Mesenchymal stem cell (in vitro differentiated cells and primary cell): ENCODE results near the gene ARFIP1.

ENCODE experiments used
- DNase-seq: peaks from one replicate; pipeline ENCODE4 v3.0.0-alpha.2; 2013
- H2AFZ ChIP-seq: one replicate; pipeline ENCODE4 v1.6.1; 2013; ENCODE audit warnings: low read depth, mild to moderate bottlenecking, control low read depth, inconsistent platforms, low read length, moderate library complexity
- H2AK5ac ChIP-seq: 2 replicates; pipeline ENCODE4 v1.6.1; 2013; ENCODE audit warnings: low read length, moderate library complexity, mild to moderate bottlenecking, inconsistent platforms; ENCODE audit not compliant: severe bottlenecking
- H2BK120ac ChIP-seq: one replicate; pipeline ENCODE4 v1.6.1; 2013; ENCODE audit warnings: low read depth, mild to moderate bottlenecking, inconsistent platforms, low read length, moderate library complexity
- H2BK12ac ChIP-seq, 2 experiments: one replicate each; pipeline ENCODE4 v1.6.1; 2013; ENCODE audit warnings: inconsistent platforms in 2 of 2, low read length in 2 of 2, mild to moderate bottlenecking in 2 of 2, moderate library complexity in 2 of 2, control low read depth in 1 of 2
- H2BK15ac ChIP-seq: one replicate; pipeline ENCODE4 v1.6.1; 2013; ENCODE audit warnings: mild to moderate bottlenecking, low read depth, inconsistent platforms; ENCODE audit not compliant: poor library complexity, severe bottlenecking
- H2BK5ac ChIP-seq: 2 replicates; pipeline ENCODE4 v1.6.1; 2013; ENCODE audit warnings: low read depth, mild to moderate bottlenecking, low read length, control low read depth, inconsistent platforms; ENCODE audit not compliant: poor library complexity, severe bottlenecking
- H3K14ac ChIP-seq, 2 experiments: one replicate each; pipeline ENCODE4 v1.6.1; 2013; ENCODE audit warnings: inconsistent platforms in 2 of 2, low read length in 2 of 2, control low read depth in 1 of 2, mild to moderate bottlenecking in 1 of 2, moderate library complexity in 1 of 2
- H3K18ac ChIP-seq, 2 experiments: one replicate each; pipeline ENCODE4 v1.6.1; 2013; ENCODE audit warnings: inconsistent platforms in 2 of 2, low read length in 2 of 2, control low read depth in 1 of 2, low read depth in 1 of 2, mild to moderate bottlenecking in 1 of 2
- H3K23ac ChIP-seq, 2 experiments: one replicate each; pipeline ENCODE4 v1.6.1; 2013; ENCODE audit warnings: inconsistent platforms in 2 of 2, low read length in 2 of 2, mild to moderate bottlenecking in 2 of 2, moderate library complexity in 2 of 2, control low read depth in 1 of 2
- H3K27ac ChIP-seq: 2 replicates; pipeline ENCODE4 v1.5.1; 2013; ENCODE audit warnings: mild to moderate bottlenecking, moderate library complexity, low read length, control low read depth, inconsistent platforms; ENCODE audit not compliant: poor library complexity, severe bottlenecking
- H3K27me3 ChIP-seq, 2 experiments: 2 replicates each; pipeline versions ENCODE4 v1.6.1 to v1.7.0; 2013; ENCODE audit warnings: low read length in 2 of 2, mild to moderate bottlenecking in 2 of 2, moderate library complexity in 2 of 2, control low read depth in 1 of 2, inconsistent platforms in 1 of 2; ENCODE audit not compliant: control insufficient read depth in 1 of 2, insufficient read depth in 1 of 2
- H3K36me3 ChIP-seq, 2 experiments: 2 replicates each; pipeline versions ENCODE4 v1.6.1 to v1.7.0; 2013; ENCODE audit warnings: low read length in 2 of 2, control low read depth in 1 of 2, inconsistent platforms in 1 of 2, low read depth in 1 of 2, mild to moderate bottlenecking in 1 of 2; ENCODE audit not compliant: insufficient read depth in 2 of 2, control insufficient read depth in 1 of 2
- H3K4ac ChIP-seq, 2 experiments: one replicate each; pipeline ENCODE4 v1.6.1; 2013; ENCODE audit warnings: inconsistent platforms in 2 of 2, low read length in 2 of 2, mild to moderate bottlenecking in 2 of 2, moderate library complexity in 2 of 2, control low read depth in 1 of 2, low read depth in 1 of 2
- H3K4me1 ChIP-seq: 2 replicates; pipeline ENCODE4 v1.6.1; 2013; ENCODE audit warnings: low read depth, low read length, control low read depth; ENCODE audit not compliant: control insufficient read depth, insufficient read depth
- H3K4me2 ChIP-seq: 2 replicates; pipeline ENCODE4 v1.6.1; 2013; ENCODE audit warnings: low read length, mild to moderate bottlenecking, inconsistent platforms; ENCODE audit not compliant: poor library complexity, severe bottlenecking
- H3K4me3 ChIP-seq, 2 experiments: 2 replicates each; pipeline versions ENCODE4 v1.5.1 to v1.7.0; 2013; ENCODE audit warnings: low read length in 2 of 2, mild to moderate bottlenecking in 2 of 2, control low read depth in 1 of 2, low read depth in 1 of 2; ENCODE audit not compliant: insufficient read depth in 1 of 2
- H3K79me1 ChIP-seq: replicated peaks from 2 replicates; pipeline ENCODE4 v1.6.1; 2013; ENCODE audit warnings: mild to moderate bottlenecking, control low read depth, low read length, inconsistent platforms; ENCODE audit not compliant: poor library complexity, severe bottlenecking
- H3K9ac ChIP-seq: 2 replicates; pipeline ENCODE4 v1.7.0; 2013; ENCODE audit warnings: mild to moderate bottlenecking, low read length, moderate library complexity
- H3K9me3 ChIP-seq: 2 replicates; pipeline ENCODE4 v1.7.0; 2013; ENCODE audit warnings: mild to moderate bottlenecking, low read length; ENCODE audit not compliant: control insufficient read depth
- H4K8ac ChIP-seq: one replicate; pipeline ENCODE4 v1.6.1; 2013; ENCODE audit warnings: inconsistent platforms, mild to moderate bottlenecking, low read length, moderate library complexity
- H4K91ac ChIP-seq: one replicate; pipeline ENCODE4 v1.6.1; 2013; ENCODE audit warnings: mild to moderate bottlenecking, low read length, inconsistent platforms
- WGBS: methylation state at CpG from one replicate; pipeline ENCODE4 v1.1.7; 2013; ENCODE audit warnings: mixed read lengths; 5-methylcytosine and 5-hydroxymethylcytosine counted together

ARFIP1 gene

DNA sequence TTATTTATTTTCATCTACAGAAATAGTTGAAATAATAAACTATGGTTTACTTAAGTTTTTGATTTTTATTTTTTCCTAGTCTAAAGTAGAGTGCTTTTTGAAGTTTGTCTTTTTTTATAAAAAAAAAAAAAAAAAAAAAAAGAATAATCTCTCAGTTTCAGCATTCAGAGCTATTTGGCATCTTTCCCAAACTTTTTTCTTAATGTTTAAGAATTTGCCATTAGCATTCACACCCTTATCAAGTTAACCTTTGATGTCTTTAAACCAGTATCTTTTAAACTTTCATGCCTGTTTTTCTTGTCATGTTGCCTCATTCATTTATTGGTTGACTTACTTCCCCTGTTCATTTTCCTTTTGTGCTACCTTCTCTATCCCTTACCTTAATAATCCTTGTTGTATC is 95.5 kb downstream of the ARFIP1 start:
- Histone ChIP-seq H3K4me3 (no peak overlapping the region), H2BK120ac (no peak overlapping the region), H3K4me1 (no peaks in the 10 kb centered on the region), H2BK5ac (no peak overlapping the region), H2AK5ac (no peak overlapping the region), H3K9ac (no peak overlapping the region), H3K79me1 (peaks cover 11% of the 10 kb centered on the region), H3K23ac (no peak overlapping the region), H3K18ac (no peak overlapping the region), H4K91ac (no peak overlapping the region), H4K8ac (no peak overlapping the region), H2AFZ (no peak overlapping the region), H3K27ac (no peak overlapping the region), H3K4ac (no peak overlapping the region), H3K36me3 (peaks cover 11 to 50% of the 10 kb centered on the region in 2 experiments), H3K4me2 (no peak overlapping the region), H3K27me3 (no peaks in the 10 kb centered on the region), H2BK12ac (no peak overlapping the region), H3K9me3 (no peaks in the 10 kb centered on the region), H2BK15ac (no peak overlapping the region), H3K14ac (no peak overlapping the region)
- no peak for DNase-seq

GRCh38 chr4:152877868-152878267 is 98.1 kb downstream of the ARFIP1 start:
- no peak overlapping the region for H2BK5ac ChIP-seq
- H3K4me2 ChIP-seq: no peak overlapping the region
- H3K27ac ChIP-seq: no peak overlapping the region
- no peaks in the 10 kb centered on the region for H3K4me1 ChIP-seq
- H2AFZ ChIP-seq: no peak overlapping the region
- 100% methylated on average over 1 of the region's 1 CpG for WGBS
- H4K8ac ChIP-seq: no peak overlapping the region
- no peak for DNase-seq
- no peak overlapping the region for H4K91ac ChIP-seq
- H3K14ac ChIP-seq: no peak overlapping the region
- H2BK120ac ChIP-seq: no peak overlapping the region
- no peak overlapping the region for H3K4ac ChIP-seq
- no peaks in the 10 kb centered on the region for H3K9me3 ChIP-seq
- no peak overlapping the region for H3K23ac ChIP-seq
- no peak overlapping the region for H3K9ac ChIP-seq
- H2BK15ac ChIP-seq: no peak overlapping the region
- no peak overlapping the region for H3K4me3 ChIP-seq
- H2AK5ac ChIP-seq: no peak overlapping the region
- H3K18ac ChIP-seq: no peak overlapping the region
- H3K27me3 ChIP-seq: no peaks in the 10 kb centered on the region
- H2BK12ac ChIP-seq: no peak overlapping the region
- H3K36me3 ChIP-seq: peaks cover 11 to 47% of the 10 kb centered on the region in 2 experiments
- H3K79me1 ChIP-seq: peaks cover 9% of the 10 kb centered on the region

DNA sequence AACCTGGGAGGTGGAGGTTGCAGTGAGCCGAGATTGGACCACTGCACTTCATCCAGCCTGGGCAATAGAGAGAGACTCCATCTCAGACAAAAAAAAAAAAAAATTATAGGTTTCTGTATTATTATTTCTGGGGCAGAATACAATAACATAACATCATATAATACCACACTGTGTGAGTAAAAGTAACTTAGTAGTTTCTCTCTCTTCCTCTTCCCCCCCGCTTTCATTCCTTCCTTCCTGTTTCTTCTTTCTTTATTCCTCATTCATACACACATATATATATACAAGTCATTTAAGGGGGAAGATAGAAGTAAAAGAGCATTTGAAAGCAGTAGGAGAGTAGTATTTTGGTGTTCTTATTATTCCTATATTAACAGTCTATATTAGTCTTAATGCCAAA is 100.5 kb downstream of the ARFIP1 start:
- H3K4me2 ChIP-seq: no peak overlapping the region
- no peak overlapping the region for H2BK5ac ChIP-seq
- H3K79me1 ChIP-seq: peaks cover 7% of the 10 kb centered on the region
- no peaks in the 10 kb centered on the region for H3K4me1 ChIP-seq
- no peak overlapping the region for H2BK15ac ChIP-seq
- H3K14ac ChIP-seq: no peak overlapping the region
- no peak overlapping the region for H2BK120ac ChIP-seq
- H3K18ac ChIP-seq: no peak overlapping the region
- H3K4me3 ChIP-seq: no peak overlapping the region
- no peak overlapping the region for H3K27ac ChIP-seq
- WGBS: no CpG with 5 or more reads among the region's 2 CpGs
- H3K9ac ChIP-seq: no peak overlapping the region
- H4K91ac ChIP-seq: no peak overlapping the region
- no peak overlapping the region for H3K4ac ChIP-seq
- no peak for DNase-seq
- H3K27me3 ChIP-seq: no peaks in the 10 kb centered on the region
- no peak overlapping the region for H4K8ac ChIP-seq
- no peak overlapping the region for H2AK5ac ChIP-seq
- no peak overlapping the region for H2AFZ ChIP-seq
- H3K23ac ChIP-seq: no peak overlapping the region
- H3K9me3 ChIP-seq: no peaks in the 10 kb centered on the region
- no peak overlapping the region for H2BK12ac ChIP-seq
- peaks cover 7 to 41% of the 10 kb centered on the region in 2 experiments for H3K36me3 ChIP-seq

- Histone ChIP-seq H3K36me3 (peaks cover 2 to 28% of the 10 kb centered on the region in 2 experiments), H4K91ac (no peak overlapping the region), H2BK12ac (no peak overlapping the region), H3K9ac (no peak overlapping the region), H4K8ac (no peak overlapping the region), H3K23ac (no peak overlapping the region), H2AK5ac (no peak overlapping the region), H3K27me3 (no peaks in the 10 kb centered on the region), H2AFZ (no peak overlapping the region), H3K27ac (no peak overlapping the region), H3K4me3 (no peak overlapping the region), H3K9me3 (no peaks in the 10 kb centered on the region), H2BK15ac (no peak overlapping the region), H3K79me1 (peaks cover 6% of the 10 kb centered on the region), H3K4me1 (no peaks in the 10 kb centered on the region), H3K18ac (no peak overlapping the region), H2BK120ac (no peak overlapping the region), H2BK5ac (no peak overlapping the region), H3K14ac (no peak overlapping the region), H3K4me2 (no peak overlapping the region), H3K4ac (no peak overlapping the region)
- 95% methylated on average over 1 of the region's 1 CpG for WGBS
- no peak for DNase-seq
These were observed 102.2 kb downstream of the ARFIP1 start for GRCh38 chr4:152881974-152882373.
